HG03520 (cell line): ENCODE measurements around the gene KRTAP4-7.
"Not testable (repeated sequence)": the region's sequence is repeated elsewhere in the genome, so short reads cannot be mapped to it uniquely, and the experiment has no call there.

ENCODE experiments used
- ATAC-seq: cut with Tn5 transposase; IDR thresholded peaks from one replicate; pipeline ENCODE4 v1.9.1; 2021; ENCODE audit warnings: mild to moderate bottlenecking, moderate library complexity; ENCODE audit not compliant: unreplicated experiment

Gene KRTAP4-7

GRCh38 chr17:41065016-41065689, 18.8 kb upstream of the KRTAP4-7 start:
- ATAC-seq: not testable (repeated sequence)

GRCh38 chr17:41065829-41066624, 17.9 kb upstream of the KRTAP4-7 start, which contains the start of gene KRTAP2-4:
Gene KRTAP2-4, minus strand, starts transcription at chr17:41065879. Its CDS starts 34 bp downstream, at chr17:41065845.
- no peak for ATAC-seq

- no peak for ATAC-seq
These were observed 16.7 kb upstream of the KRTAP4-7 start for GRCh38 chr17:41067281-41067680.

- ATAC-seq: no peak
These were observed 14.9 kb upstream of the KRTAP4-7 start for GRCh38 chr17:41069031-41069430.

GRCh38 chr17:41071606-41072360, 12.2 kb upstream of the KRTAP4-7 start:
- ATAC-seq: no peak

GRCh38 chr17:41073676-41074075, 10.3 kb upstream of the KRTAP4-7 start:
- no peak for ATAC-seq

GRCh38 chr17:41076788-41077187, 7.2 kb upstream of the KRTAP4-7 start:
- no peak for ATAC-seq

- no peak for ATAC-seq
These were observed 1.3 kb upstream of the KRTAP4-7 start for GRCh38 chr17:41082626-41083025.

GRCh38 chr17:41083427-41083826, 523 bp upstream of the KRTAP4-7 start:
- not testable (repeated sequence) for ATAC-seq

GRCh38 chr17:41088760-41089352, 4.9 kb downstream of the KRTAP4-7 start:
- not testable (repeated sequence) for ATAC-seq

GRCh38 chr17:41096055-41096454, 12.1 kb downstream of the KRTAP4-7 start:
- no peak for ATAC-seq

GRCh38 chr17:41098042-41098441, 14.1 kb downstream of the KRTAP4-7 start, which contains the start of gene KRTAP4-8:
Gene KRTAP4-8, minus strand, starts transcription at chr17:41098142. Its CDS starts 58 bp downstream, at chr17:41098084.
- no peak for ATAC-seq

GRCh38 chr17:41098481-41098880, 14.5 kb downstream of the KRTAP4-7 start:
- no peak for ATAC-seq

- not testable (repeated sequence) for ATAC-seq
These were observed 15.9 kb downstream of the KRTAP4-7 start for GRCh38 chr17:41099682-41100480.

GRCh38 chr17:41101586-41102259, 17.8 kb downstream of the KRTAP4-7 start, which contains the start of gene KRTAP4-16:
Gene KRTAP4-16, minus strand, starts transcription at chr17:41102209. Its CDS starts 0 bp downstream, at chr17:41102209.
- ATAC-seq: no peak

- ATAC-seq: no peak
These were observed 19.9 kb downstream of the KRTAP4-7 start for GRCh38 chr17:41103896-41104295.

GRCh38 chr17:41104386-41105038, 20.6 kb downstream of the KRTAP4-7 start:
- ATAC-seq: not testable (repeated sequence)

GRCh38 chr17:41105347-41105746, 21.4 kb downstream of the KRTAP4-7 start, which contains the start of gene KRTAP4-9:
Gene KRTAP4-9, plus strand, starts transcription at chr17:41105389. Its CDS starts 0 bp downstream, at chr17:41105389.
- ATAC-seq: not testable (repeated sequence)
